GM19238 (cell line): ENCODE data around the gene GUCA1A.
"Not testable (repeated sequence)": the region's sequence is repeated elsewhere in the genome, so short reads cannot be mapped to it uniquely, and the experiment has no call there.

Experiments used
- DNase-seq: peaks from one replicate; pipeline ENCODE4 v3.0.0; 2011; ENCODE audit warnings: low spot score; ENCODE audit not compliant: insufficient read length

GUCA1A gene

DNA sequence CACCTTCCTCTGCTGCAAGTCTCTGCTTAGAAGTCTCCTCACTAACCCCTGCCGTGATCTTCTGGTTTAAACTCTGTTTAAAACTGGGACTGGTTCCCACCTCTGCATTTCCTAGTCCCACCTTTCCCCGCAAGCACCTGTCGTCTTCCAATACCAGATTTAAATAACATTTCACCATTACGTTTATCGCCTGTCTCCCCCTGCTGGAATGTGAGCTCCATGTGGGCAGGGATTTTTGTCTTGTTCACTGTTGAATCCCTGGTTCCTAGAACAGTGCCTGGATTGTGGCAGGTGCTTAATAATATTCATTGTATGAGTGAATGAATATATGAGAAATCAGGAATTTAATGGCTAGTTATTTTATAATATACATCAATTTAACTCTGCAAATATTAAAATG, 2.7 kb downstream of the GUCA1A start:
- DNase-seq, result no peak

DNA sequence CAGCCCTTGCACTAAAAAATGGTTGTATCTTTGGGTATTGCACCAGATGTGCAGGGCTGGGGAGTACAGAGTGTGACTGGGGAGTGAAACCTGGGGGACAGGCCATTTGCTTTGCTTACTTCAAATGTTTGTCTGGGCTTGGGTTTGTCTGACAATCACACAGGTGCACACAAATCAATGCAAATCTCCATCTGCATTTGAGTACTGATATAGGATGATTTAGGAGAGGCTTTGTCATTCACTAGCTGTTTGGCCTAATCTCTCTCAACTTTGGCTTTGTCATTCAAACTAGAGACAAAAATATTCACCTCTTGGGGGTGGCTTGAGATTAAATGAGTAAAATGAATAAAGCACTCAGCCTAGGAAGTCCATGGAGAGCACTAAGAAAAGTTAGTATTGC, 3.8 kb downstream of the GUCA1A start:
- DNase-seq, result no peak

- no peak for DNase-seq
Observed at GRCh38 chr6:42177514-42178364, 4.6 kb downstream of the GUCA1A start.

DNA sequence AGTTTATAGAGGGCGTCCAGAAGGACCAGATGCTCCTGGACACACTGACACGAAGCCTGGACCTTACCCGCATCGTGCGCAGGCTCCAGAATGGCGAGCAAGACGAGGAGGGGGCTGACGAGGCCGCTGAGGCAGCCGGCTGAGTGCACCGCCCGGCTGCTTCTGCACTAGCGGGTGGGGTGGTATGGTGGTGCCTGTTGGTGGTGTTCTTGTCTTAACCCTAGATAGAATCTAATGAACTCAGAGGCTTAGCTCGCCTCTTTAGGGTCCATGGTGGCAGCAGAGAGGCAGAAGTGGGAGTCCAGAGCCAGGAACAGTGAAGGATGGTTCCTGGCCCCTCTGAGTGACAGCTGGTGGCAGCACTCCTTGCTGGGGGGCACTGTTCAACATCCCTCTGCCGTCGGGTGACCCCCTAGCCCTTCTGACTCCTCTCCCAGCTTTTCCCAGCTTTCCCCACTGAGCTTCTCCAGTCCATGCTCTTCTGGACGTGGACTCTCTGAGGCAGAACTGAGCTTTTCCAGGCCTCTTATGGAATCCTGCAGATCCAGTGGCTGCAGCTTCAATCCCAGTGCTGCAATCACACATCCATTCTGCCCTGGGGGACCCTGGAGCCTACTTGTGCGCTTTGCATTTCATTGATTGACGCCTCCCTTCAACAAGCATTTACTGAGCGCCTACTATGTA, 6.2 kb downstream of the GUCA1A start:
- no peak for DNase-seq

- DNase-seq, result no peak
Observed at GRCh38 chr6:42179945-42180313, 6.8 kb downstream of the GUCA1A start.

GRCh38 chr6:42182101-42182500, 8.9 kb downstream of the GUCA1A start:
- no peak for DNase-seq

- DNase-seq, result no peak
Observed at GRCh38 chr6:42184475-42184874, 11.3 kb downstream of the GUCA1A start.

- no peak for DNase-seq
Observed at GRCh38 chr6:42185597-42185996, 12.4 kb downstream of the GUCA1A start.

DNA sequence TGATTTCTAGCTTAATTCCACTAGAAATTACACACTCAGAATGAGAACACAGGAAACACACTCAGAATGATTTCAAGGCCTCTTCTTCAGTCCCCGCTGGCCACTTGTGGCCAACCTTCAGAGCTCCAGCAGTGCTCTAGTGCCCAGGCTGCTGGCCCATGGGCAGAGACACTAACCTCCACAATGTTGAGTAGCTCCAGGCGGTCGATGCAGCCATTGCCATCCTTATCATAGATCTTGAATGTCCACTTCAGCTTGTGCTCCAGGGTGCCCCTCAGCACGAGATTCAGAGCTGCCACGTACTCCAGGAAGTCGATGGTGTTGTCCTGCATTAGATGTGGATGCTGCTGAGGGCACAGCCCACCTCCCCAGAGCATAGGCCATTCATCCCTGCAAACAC, 15.2 kb downstream of the GUCA1A start:
- DNase-seq, result no peak

DNA sequence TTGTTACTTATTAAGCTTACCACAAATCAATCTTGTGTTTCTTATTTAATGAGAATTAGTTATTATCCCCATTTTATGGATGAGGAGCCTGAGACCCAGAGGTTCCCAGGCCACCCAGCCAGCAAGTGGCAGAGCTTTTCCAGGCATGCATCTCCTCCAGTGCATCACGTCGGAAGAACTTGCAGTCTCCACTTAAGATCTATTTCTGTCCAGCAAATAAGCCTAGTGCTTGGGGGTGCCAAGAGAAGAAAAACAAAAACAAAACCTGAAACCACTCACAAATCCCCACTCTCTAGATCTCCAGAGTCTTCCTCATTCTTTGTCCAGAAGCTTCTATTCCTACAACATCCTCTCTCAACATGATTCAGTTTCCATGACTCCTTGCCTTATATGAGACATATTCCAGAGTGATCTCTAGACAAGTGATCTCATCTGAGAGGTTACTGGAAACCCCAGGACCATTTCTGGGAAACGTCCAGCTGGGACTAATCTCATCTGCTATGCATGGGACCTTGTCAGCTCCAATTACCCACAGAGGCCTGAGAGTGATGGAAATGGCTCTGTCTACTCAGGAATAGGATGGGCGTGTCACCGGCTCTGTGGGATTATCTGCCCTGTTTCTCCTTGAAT, 17.5 kb downstream of the GUCA1A start:
- DNase-seq, result no peak

DNA sequence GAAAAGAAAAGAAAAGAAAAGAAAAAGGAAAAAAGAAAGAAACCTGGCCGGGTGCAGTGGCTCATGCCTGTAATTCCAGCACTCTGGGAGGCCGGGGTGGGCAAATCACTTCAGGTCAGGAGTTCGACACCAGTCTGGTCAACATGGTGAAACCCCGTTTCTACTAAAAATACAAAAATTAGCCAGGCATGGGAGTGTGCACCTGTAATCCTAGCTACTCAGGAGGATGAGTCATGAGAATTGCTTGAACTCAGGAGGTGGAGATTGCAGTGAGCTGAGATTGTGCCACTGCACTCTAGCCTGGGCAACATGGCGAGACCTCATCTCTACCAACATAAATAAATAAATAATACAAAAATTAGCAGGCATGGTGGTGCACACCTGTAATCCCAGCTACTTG, 19.2 kb downstream of the GUCA1A start:
- not testable (repeated sequence) for DNase-seq

- no peak for DNase-seq
Observed at GRCh38 chr6:42193491-42193894, 20.3 kb downstream of the GUCA1A start.

DNA sequence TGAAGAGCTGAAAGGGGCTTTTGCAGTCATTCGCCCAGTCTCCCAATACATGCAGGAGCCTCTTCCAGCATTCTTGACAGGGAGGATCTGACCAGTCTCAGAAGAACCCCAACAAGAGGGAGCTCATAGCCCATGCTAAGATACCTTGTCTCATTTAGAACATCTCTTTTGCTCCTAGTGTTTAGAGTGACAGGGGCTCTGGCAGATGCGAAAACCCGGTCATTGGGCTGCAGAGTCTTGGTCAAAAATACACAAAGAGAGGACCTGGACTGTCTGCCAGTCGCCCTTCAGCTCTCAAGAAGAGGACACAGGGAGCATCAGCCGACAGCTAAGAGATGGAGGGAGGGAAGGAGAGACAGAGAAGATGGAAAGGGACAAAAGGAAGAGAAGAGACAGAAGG, 20.9 kb downstream of the GUCA1A start:
- DNase-seq, result no peak

DNA sequence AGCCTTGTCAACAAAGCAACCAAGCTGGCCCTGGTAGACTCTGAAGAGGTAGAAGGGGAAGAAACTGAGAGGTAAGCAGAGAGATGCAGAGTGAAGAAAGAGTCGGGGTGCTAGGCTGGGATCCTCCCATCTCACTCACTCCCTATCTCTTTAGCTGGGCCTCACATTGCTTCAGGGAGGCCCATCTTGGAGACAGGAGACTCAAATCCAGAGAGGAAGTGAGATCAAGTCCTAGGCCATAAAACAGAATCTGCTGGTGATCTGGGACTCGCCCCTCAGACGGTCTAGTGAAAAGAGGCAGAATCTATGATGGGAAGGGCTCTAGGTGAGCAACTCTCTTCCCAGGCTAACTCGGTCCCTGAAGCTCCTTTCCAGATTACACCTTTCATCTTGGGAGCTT, 22.3 kb downstream of the GUCA1A start:
- DNase-seq, result no peak

- no peak for DNase-seq
Observed at GRCh38 chr6:42197555-42198362, 24.6 kb downstream of the GUCA1A start.

DNA sequence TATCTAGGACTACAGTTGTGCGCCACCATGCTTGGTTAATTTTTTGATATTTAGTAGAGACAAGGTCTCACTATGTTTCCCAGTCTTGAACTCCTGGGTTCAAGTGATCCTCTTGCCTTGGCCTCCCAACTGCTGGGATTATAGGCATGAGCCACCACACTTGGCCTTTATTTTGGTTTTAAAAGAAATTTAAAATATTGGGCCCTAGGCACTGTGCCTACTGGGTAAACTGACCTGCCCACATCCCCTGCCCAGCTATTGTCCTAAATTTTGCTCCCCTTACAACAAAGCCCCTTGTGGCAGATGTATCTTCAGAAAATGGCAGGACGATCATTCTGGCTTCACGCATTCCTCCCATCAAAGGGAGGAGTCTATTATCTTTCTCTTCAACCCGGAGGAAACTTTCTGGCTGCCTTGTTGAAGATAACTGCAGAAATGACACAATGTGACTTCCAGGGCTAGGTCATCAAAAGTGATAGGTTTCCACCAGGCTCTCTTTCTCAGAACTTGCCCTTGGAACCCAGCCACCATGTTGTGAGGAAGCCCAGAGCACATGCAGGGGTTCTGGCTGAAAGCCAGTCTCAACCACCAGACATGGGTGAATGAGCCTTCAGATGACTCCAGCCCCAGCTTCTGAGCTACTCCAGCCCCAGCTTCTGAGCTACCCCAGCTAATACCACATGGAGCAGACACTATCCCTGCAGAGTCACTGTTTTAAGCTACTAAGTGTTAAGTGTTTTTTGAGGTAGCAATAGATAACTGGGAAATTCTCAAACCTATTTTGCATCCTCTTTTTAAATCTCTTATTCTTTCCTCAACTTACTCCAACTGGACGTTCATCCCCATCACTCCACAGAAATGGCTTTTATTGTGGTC, 26.2 kb downstream of the GUCA1A start:
- no peak for DNase-seq

DNA sequence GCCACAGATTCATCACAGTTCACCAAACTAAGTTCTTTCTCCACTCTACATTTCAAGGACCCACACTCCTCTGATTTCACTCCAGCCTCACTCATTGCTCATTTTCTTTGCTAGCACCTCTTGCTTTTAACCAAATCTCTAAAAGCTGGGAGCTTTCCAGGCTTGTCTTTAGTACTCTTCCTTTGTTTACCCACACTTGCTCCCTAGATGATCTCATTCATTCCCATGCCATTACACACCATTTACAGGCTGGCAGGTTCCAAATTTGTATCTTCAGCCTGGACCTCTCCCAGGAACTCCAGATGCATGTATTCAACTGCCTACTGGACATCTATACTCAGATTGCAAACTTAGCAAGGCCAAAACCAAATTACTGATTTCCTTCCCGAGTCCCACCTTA, 26.9 kb downstream of the GUCA1A start:
- no peak for DNase-seq

DNA sequence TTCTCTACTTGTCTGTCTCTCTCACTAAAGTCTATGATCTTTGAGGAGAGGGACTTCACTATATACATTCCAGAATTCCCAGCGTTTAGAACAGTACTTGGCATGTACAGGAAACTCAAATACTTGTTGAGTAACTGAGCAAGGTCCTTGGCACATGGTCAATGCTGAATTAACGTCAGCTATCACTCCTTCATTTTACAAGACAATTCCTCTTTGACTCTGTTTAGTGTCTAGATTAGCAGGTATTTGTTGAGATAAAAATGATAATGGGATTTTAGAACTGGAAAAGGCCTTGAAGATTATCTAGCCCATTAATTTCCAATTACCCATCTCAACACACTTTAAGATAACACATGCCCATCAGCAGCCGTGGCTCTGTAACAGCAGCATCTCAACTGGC, 28.2 kb downstream of the GUCA1A start:
- no peak for DNase-seq

DNA sequence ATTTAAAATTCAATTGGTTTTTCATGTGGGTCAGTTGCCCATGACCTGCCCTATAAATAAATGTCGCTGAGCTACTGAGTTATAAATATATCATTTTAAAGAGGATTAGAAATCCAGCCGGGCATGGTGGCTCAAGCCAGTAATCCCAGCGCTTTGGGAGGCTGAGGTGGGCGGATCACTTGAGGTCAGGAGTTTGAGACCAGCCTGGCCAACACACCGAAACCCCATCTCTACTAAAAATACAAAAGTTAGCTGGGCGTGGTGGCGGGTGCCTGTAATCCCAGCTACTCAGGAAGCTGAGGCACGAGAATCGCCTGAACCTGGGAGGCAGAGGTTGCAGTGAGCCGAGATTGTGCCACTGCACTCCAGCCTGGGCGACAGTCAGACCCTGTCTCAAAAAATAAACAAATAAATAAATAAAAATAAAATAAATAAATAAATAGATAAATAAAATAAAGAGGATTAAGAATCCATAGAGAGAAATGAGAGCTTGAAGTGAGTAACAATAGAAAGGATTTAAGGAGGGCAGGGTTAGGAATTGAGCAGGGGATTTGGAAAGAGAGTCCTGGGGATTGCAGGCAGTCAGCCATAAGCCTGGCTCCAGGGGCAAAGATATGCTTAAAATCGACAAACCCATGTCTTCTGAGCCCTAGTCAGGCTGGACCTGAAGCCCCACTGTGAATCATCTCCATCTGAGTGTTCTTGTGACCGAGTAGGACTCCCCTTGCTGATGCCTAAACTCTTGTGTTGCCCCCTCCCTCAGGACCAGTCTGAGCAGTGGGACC, 29.2 kb downstream of the GUCA1A start:
- not testable (repeated sequence) for DNase-seq

- DNase-seq, result no peak
Observed at GRCh38 chr6:42203183-42203582, 30.0 kb downstream of the GUCA1A start.
